Nephron (organoid): Measurements from ENCODE around the gene RNASEL.

Experiments used
- H3K27ac Mint-ChIP-seq, 3 experiments: 2 replicates each; pipeline ENCODE4 v1.8.0; 2020; ENCODE audit warnings: mixed read lengths in 3 of 3, mild to moderate bottlenecking in 2 of 3, moderate library complexity in 1 of 3
- H3K27me3 Mint-ChIP-seq: 2 replicates; pipeline ENCODE4 v1.8.0; 2021; ENCODE audit warnings: low read depth, mild to moderate bottlenecking, moderate library complexity, mixed read lengths
- H3K36me3 Mint-ChIP-seq: 2 replicates; pipeline ENCODE4 v1.8.0; 2020; ENCODE audit warnings: low read depth, mixed read lengths
- H3K4me1 Mint-ChIP-seq: 2 replicates; pipeline ENCODE4 v1.8.0; 2020; ENCODE audit warnings: mixed read lengths
- H3K4me3 Mint-ChIP-seq, 3 experiments: 2 replicates each; pipeline ENCODE4 v1.8.0; 2020; ENCODE audit warnings: mild to moderate bottlenecking in 3 of 3, mixed read lengths in 3 of 3, moderate library complexity in 2 of 3
- H3K9me3 Mint-ChIP-seq: 2 replicates; pipeline ENCODE4 v1.8.0; 2020; ENCODE audit warnings: mixed read lengths
- TF ChIP-seq, protein P1 (sequence below), 3 experiments: fragments of 200-600 bp; sonication (generic); IDR thresholded peaks; one replicate each; pipeline ENCODE4 v1.5.0; 2021; ENCODE audit warnings: antibody characterized with exemption in 3 of 3; ENCODE audit not compliant: unreplicated experiment in 3 of 3

The RNASEL gene

GRCh38 chr1:182569939-182570610, 19.0 kb downstream of the RNASEL start:
- H3K27ac Mint-ChIP-seq: no peak overlapping the region
- TF ChIP-seq, protein P1, sequence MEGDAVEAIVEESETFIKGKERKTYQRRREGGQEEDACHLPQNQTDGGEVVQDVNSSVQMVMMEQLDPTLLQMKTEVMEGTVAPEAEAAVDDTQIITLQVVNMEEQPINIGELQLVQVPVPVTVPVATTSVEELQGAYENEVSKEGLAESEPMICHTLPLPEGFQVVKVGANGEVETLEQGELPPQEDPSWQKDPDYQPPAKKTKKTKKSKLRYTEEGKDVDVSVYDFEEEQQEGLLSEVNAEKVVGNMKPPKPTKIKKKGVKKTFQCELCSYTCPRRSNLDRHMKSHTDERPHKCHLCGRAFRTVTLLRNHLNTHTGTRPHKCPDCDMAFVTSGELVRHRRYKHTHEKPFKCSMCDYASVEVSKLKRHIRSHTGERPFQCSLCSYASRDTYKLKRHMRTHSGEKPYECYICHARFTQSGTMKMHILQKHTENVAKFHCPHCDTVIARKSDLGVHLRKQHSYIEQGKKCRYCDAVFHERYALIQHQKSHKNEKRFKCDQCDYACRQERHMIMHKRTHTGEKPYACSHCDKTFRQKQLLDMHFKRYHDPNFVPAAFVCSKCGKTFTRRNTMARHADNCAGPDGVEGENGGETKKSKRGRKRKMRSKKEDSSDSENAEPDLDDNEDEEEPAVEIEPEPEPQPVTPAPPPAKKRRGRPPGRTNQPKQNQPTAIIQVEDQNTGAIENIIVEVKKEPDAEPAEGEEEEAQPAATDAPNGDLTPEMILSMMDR (IDR thresholded peaks at IDR 0.05; ENCODE audit: unreplicated experiment in 3 of 3): no peak
- H3K4me1 Mint-ChIP-seq: no peaks in the 10 kb centered on the region
- H3K27me3 Mint-ChIP-seq: no peaks in the 10 kb centered on the region
- H3K36me3 Mint-ChIP-seq: no peaks in the 10 kb centered on the region
- H3K9me3 Mint-ChIP-seq: no peaks in the 10 kb centered on the region
- H3K4me3 Mint-ChIP-seq: no peak overlapping the region

- Mint-ChIP-seq H3K36me3 (no peaks in the 10 kb centered on the region), H3K27ac (no peak overlapping the region), H3K4me3 (no peak overlapping the region), H3K9me3 (no peaks in the 10 kb centered on the region), H3K27me3 (no peaks in the 10 kb centered on the region), H3K4me1 (no peaks in the 10 kb centered on the region)
- TF ChIP-seq, protein P1 (IDR thresholded peaks at IDR 0.05; ENCODE audit: unreplicated experiment in 3 of 3): no peak
Measured at GRCh38 chr1:182568647-182569284, 20.3 kb downstream of the RNASEL start.

- Mint-ChIP-seq H3K36me3 (no peaks in the 10 kb centered on the region), H3K27me3 (no peaks in the 10 kb centered on the region), H3K4me1 (no peaks in the 10 kb centered on the region), H3K27ac (no peak overlapping the region), H3K4me3 (no peak overlapping the region), H3K9me3 (no peaks in the 10 kb centered on the region)
- TF ChIP-seq, protein P1 (IDR thresholded peaks at IDR 0.05; ENCODE audit: unreplicated experiment in 3 of 3): no peak
Measured at GRCh38 chr1:182567629-182568028, 21.4 kb downstream of the RNASEL start.

- Mint-ChIP-seq H3K4me1 (no peaks in the 10 kb centered on the region), H3K4me3 (no peak overlapping the region), H3K27ac (no peak overlapping the region), H3K36me3 (no peaks in the 10 kb centered on the region), H3K9me3 (no peaks in the 10 kb centered on the region), H3K27me3 (no peaks in the 10 kb centered on the region)
- TF ChIP-seq, protein P1 (IDR thresholded peaks at IDR 0.05; ENCODE audit: unreplicated experiment in 3 of 3): no peak
Measured at GRCh38 chr1:182565537-182565936, 23.5 kb downstream of the RNASEL start.

DNA sequence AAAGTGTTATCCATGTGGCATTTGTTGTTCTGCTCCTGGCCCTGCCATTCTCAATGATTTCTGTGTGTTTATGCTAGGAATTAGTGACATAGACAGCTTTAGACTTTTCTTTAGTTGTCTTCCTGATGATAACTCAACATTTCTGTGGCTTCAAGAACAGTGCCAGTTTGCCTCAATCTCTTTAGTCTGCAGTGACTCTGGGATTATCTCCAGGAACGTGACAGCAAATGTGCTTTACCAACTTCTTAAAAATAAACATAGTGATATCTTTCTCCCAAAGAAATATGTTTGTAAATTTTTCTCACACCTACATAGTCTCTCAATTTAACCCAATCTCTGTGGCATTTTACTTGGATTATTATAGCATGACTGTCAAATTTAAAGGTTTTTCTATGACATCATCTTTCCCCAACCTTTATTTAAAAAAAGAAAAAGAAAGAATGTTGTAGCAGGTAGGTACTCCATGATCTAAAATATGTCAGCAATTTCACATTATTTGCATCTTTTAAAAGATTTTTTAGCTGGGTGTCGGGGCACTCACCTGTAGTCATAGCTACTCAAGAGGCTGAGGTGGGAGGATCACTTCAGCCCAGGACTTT, 24.6 kb downstream of the RNASEL start:
- Mint-ChIP-seq H3K4me3 (no peak overlapping the region), H3K36me3 (no peaks in the 10 kb centered on the region), H3K27me3 (no peaks in the 10 kb centered on the region), H3K27ac (no peak overlapping the region), H3K9me3 (no peaks in the 10 kb centered on the region), H3K4me1 (no peaks in the 10 kb centered on the region)
- TF ChIP-seq, protein P1 (IDR thresholded peaks at IDR 0.05; ENCODE audit: unreplicated experiment in 3 of 3): no peak
